ENCODE data around the gene FLOT2.
"Not testable (repeated sequence)": the region's sequence is repeated elsewhere in the genome, so short reads cannot be mapped to it uniquely, and the experiment has no call there.

Gene FLOT2

GRCh38 chr17:28893248-28894183, 4.0 kb downstream of the FLOT2 start:
- DNase-seq: not testable (repeated sequence)

- DNase-seq: no peak
These were observed 5.5 kb downstream of the FLOT2 start for GRCh38 chr17:28892024-28892423.

- DNase-seq: no peak
These were observed 6.3 kb downstream of the FLOT2 start for GRCh38 chr17:28891201-28891600.

GRCh38 chr17:28889996-28890395, 7.5 kb downstream of the FLOT2 start:
- no peak for DNase-seq

- no peak for DNase-seq
These were observed 8.7 kb downstream of the FLOT2 start for GRCh38 chr17:28888832-28889231.

- no peak for DNase-seq
These were observed 9.6 kb downstream of the FLOT2 start for GRCh38 chr17:28887871-28888471.

GRCh38 chr17:28885951-28886350, 11.6 kb downstream of the FLOT2 start:
- DNase-seq: no peak

GRCh38 chr17:28885363-28885762, 12.2 kb downstream of the FLOT2 start:
- DNase-seq: no peak

GRCh38 chr17:28883967-28884702, 13.4 kb downstream of the FLOT2 start:
- DNase-seq: no peak

GRCh38 chr17:28882154-28882895, 15.2 kb downstream of the FLOT2 start:
- no peak for DNase-seq

- DNase-seq: no peak
These were observed 15.9 kb downstream of the FLOT2 start for GRCh38 chr17:28881533-28882056.

- no peak for DNase-seq
These were observed 17.0 kb downstream of the FLOT2 start for GRCh38 chr17:28880572-28880945.

GRCh38 chr17:28879886-28880571, 17.5 kb downstream of the FLOT2 start:
- DNase-seq: no peak

- peak; percentile 47 for DNase-seq
These were observed 18.6 kb downstream of the FLOT2 start for GRCh38 chr17:28878981-28879380.

- DNase-seq: no peak
These were observed 19.2 kb downstream of the FLOT2 start for GRCh38 chr17:28878158-28878910.

GRCh38 chr17:28877150-28877711, 20.3 kb downstream of the FLOT2 start:
- DNase-seq: not testable (repeated sequence)

- DNase-seq: no peak
These were observed 21.5 kb downstream of the FLOT2 start for GRCh38 chr17:28875848-28876550.

- no peak for DNase-seq
These were observed 22.8 kb downstream of the FLOT2 start for GRCh38 chr17:28874750-28875149.

GRCh38 chr17:28873839-28874238, 23.7 kb downstream of the FLOT2 start:
- DNase-seq: no peak

GRCh38 chr17:28871056-28871579, 26.4 kb downstream of the FLOT2 start:
- DNase-seq: no peak

Measured in NCI-H146 (cell line).